HepG2 (cell line): Measurements from ENCODE around the gene CD300LF. TPM values are rescaled to one million over a fixed set of nuclear protein-coding genes. Genes with fewer than 3 reads are reported as not detected.

Source experiments
- MED13 ChIP-seq: sonication (generic); formaldehyde crosslinking; IDR thresholded peaks from 2 replicates; pipeline ENCODE4 v1.5.0; 2020; ENCODE audit warnings: missing genetic modification reagents
- SATB2 ChIP-seq: sonication (generic); formaldehyde crosslinking; IDR thresholded peaks from 2 replicates; pipeline ENCODE4 v1.5.0; 2020; ENCODE audit warnings: missing genetic modification reagents
- SOX13 ChIP-seq, 3 experiments: fragments of 450-650 bp in 1 of 3; sonication (generic) in 1 of 3; formaldehyde crosslinking in 1 of 3; IDR thresholded peaks in 2 of 3; conservative IDR thresholded peaks in 1 of 3; 2 replicates each; pipeline versions ENCODE4 v1.5.0 to v1.6.1; 2016 to 2020; ENCODE audit warnings: antibody characterized with exemption in 1 of 3, mild to moderate bottlenecking in 1 of 3, missing compliant biosample characterization in 1 of 3, missing genetic modification reagents in 1 of 3, moderate library complexity in 1 of 3
- TOPORS ChIP-seq: sonication (generic); formaldehyde crosslinking; IDR thresholded peaks from 2 replicates; pipeline ENCODE4 v1.8.0; 2023; ENCODE audit warnings: mild to moderate bottlenecking, missing genetic modification reagents
- ZFP36 ChIP-seq: fragments of 150-350 bp; IDR thresholded peaks from 2 replicates; pipeline ENCODE4 v1.6.1; 2018; ENCODE audit warnings: borderline replicate concordance, low read length, low read depth; ENCODE audit not compliant: partially characterized antibody
- ZNF142 ChIP-seq: sonication (generic); formaldehyde crosslinking; IDR thresholded peaks from 2 replicates; pipeline ENCODE4 v1.4.0; 2020; ENCODE audit warnings: missing genetic modification reagents
- ZNF34 ChIP-seq: sonication (generic); formaldehyde crosslinking; IDR thresholded peaks from 2 replicates; pipeline ENCODE4 v1.4.0; 2020; ENCODE audit warnings: mild to moderate bottlenecking, missing genetic modification reagents, borderline replicate concordance
- ZSCAN22 ChIP-seq: sonication (generic); formaldehyde crosslinking; IDR thresholded peaks from 2 replicates; pipeline ENCODE4 v1.4.0; 2020; ENCODE audit warnings: mild to moderate bottlenecking, missing genetic modification reagents
- ZZZ3 ChIP-seq: sonication (generic); formaldehyde crosslinking; IDR thresholded peaks from 2 replicates; pipeline ENCODE4 v1.4.0; 2020; ENCODE audit warnings: missing genetic modification reagents, mild to moderate bottlenecking, borderline replicate concordance
- polyA plus RNA-seq, 8 experiments: library from polyadenylated mRNA; depleted of rRNA in 3 of 8; stranded (reverse) in 7 of 8; unstranded in 1 of 8; fragments of >200 nt; fragmentation: Illumina TruSeq in 4 of 8; extraction: Trizol in 4 of 8; gene quantifications; 2 replicates each; pipeline versions ENCODE4 v1.2.1 to v1.2.3, GENCODE V29; 2011 to 2016; ENCODE audit warnings: low read depth in 4 of 8, missing spikeins in 1 of 8, mixed read lengths in 1 of 8; ENCODE audit not compliant: insufficient read depth in 1 of 8
- total RNA-seq, 5 experiments: library from RNA; depleted of rRNA; stranded (reverse); fragments of >200 nt; fragmentation: Illumina TruSeq; extraction: Trizol; gene quantifications; 2 replicates each; pipeline ENCODE4 v1.2.3, GENCODE V29; 2016; ENCODE audit warnings: low read depth in 1 of 5
- TF ChIP-seq, protein P1 (sequence below): sonication (generic); formaldehyde crosslinking; IDR thresholded peaks from 2 replicates; pipeline ENCODE4 v1.5.0; 2020; ENCODE audit warnings: missing genetic modification reagents
- TF ChIP-seq, protein P2 (sequence below): sonication (generic); formaldehyde crosslinking; IDR thresholded peaks from 2 replicates; pipeline ENCODE4 v1.5.0; 2020; ENCODE audit warnings: missing genetic modification reagents, mild to moderate bottlenecking, borderline replicate concordance
- TF ChIP-seq, protein P3 (sequence below): sonication (generic); formaldehyde crosslinking; IDR thresholded peaks from 2 replicates; pipeline ENCODE4 v1.8.1; 2023; ENCODE audit warnings: mild to moderate bottlenecking, missing genetic modification reagents
- TF ChIP-seq, protein P4 (sequence below): sonication (generic); formaldehyde crosslinking; IDR thresholded peaks from 2 replicates; pipeline ENCODE4 v1.5.1; 2020; ENCODE audit warnings: missing genetic modification reagents, mild to moderate bottlenecking, borderline replicate concordance

The CD300LF gene
- total and polyA plus RNA-seq, 2 of the 13 experiments (the other 11 are each of a cell fraction or from before 2014, with no cell fraction given) = not detected

DNA sequence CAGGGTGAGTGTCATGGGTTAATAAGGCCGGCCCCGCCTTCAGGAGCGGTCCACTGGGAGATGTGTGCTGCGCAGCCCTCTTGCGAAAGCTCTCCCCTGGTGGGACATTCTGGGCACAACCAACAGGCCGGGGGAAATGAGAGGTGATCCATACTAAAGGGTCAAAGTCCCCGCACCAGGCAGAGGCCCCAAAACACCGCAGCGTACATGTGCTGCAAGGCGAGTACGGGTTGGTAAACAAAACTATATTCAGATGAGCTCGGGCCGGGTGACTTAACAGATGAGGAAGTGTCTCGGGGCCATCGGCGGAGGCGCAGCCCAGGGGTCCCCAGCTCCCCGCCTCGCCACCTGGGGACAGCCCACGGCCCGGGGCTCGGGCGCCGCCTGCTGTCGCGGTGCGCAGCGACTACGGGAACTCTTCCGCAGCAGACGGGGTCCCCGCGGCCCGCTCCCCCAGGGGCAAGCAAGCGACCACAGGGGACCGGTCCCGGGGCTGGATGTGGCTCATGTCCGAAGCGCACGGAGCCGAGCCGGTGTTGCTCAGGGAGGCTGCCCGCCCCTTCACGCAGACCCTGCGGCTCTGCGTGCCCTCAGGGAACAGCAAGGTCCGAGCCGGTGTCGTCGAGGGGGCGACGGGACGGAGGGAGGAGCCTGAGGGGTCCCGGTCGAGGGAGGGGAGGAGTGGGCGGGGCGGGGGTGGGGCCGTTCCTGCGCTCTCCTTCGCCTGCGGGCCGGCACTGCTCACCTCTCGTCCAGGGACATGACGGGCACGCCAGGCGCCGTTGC lies 24.0 kb upstream of the CD300LF start, which contains the start of gene RAB37 (continued):
- TF ChIP-seq, protein P1, sequence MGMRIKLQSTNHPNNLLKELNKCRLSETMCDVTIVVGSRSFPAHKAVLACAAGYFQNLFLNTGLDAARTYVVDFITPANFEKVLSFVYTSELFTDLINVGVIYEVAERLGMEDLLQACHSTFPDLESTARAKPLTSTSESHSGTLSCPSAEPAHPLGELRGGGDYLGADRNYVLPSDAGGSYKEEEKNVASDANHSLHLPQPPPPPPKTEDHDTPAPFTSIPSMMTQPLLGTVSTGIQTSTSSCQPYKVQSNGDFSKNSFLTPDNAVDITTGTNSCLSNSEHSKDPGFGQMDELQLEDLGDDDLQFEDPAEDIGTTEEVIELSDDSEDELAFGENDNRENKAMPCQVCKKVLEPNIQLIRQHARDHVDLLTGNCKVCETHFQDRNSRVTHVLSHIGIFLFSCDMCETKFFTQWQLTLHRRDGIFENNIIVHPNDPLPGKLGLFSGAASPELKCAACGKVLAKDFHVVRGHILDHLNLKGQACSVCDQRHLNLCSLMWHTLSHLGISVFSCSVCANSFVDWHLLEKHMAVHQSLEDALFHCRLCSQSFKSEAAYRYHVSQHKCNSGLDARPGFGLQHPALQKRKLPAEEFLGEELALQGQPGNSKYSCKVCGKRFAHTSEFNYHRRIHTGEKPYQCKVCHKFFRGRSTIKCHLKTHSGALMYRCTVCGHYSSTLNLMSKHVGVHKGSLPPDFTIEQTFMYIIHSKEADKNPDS (CRISPR knock-in tag) = 0 out of 2 replicates have a peak, but pooled peaks have one; percentile 43
- TF ChIP-seq SOX13 (IDR thresholded peaks at IDR 0.05) = peak; percentile 41
- peak in 1 of 2 experiments; percentile 71; a peak in 2 of 4 replicates for TF ChIP-seq SOX13 (CRISPR knock-in tag; conservative IDR thresholded peaks at IDR 0.05 in 1 of 2, IDR thresholded peaks at IDR 0.05 in 1 of 2)
- no peak for TF ChIP-seq MED13 (CRISPR knock-in tag)
- TF ChIP-seq ZNF34 (CRISPR knock-in tag) = peak; percentile 89
- peak; percentile 65; the same call in 1 of the 2 replicates for TF ChIP-seq TOPORS (CRISPR knock-in tag)
- TF ChIP-seq ZZZ3 (CRISPR knock-in tag) = no peak; the same call in 1 of the 2 replicates
- TF ChIP-seq, protein P2, sequence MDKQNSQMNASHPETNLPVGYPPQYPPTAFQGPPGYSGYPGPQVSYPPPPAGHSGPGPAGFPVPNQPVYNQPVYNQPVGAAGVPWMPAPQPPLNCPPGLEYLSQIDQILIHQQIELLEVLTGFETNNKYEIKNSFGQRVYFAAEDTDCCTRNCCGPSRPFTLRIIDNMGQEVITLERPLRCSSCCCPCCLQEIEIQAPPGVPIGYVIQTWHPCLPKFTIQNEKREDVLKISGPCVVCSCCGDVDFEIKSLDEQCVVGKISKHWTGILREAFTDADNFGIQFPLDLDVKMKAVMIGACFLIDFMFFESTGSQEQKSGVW (CRISPR knock-in tag) = no peak
- TF ChIP-seq, protein P3, sequence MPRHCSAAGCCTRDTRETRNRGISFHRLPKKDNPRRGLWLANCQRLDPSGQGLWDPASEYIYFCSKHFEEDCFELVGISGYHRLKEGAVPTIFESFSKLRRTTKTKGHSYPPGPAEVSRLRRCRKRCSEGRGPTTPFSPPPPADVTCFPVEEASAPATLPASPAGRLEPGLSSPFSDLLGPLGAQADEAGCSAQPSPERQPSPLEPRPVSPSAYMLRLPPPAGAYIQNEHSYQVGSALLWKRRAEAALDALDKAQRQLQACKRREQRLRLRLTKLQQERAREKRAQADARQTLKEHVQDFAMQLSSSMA (CRISPR knock-in tag) = no peak
- TF ChIP-seq ZNF142 (CRISPR knock-in tag) = 0 out of 2 replicates have a peak, but pooled peaks have one; percentile 42
- TF ChIP-seq SATB2 (CRISPR knock-in tag) = no peak
- TF ChIP-seq ZSCAN22 (CRISPR knock-in tag) = no peak; the same call in 1 of the 2 replicates
- TF ChIP-seq, protein P4, sequence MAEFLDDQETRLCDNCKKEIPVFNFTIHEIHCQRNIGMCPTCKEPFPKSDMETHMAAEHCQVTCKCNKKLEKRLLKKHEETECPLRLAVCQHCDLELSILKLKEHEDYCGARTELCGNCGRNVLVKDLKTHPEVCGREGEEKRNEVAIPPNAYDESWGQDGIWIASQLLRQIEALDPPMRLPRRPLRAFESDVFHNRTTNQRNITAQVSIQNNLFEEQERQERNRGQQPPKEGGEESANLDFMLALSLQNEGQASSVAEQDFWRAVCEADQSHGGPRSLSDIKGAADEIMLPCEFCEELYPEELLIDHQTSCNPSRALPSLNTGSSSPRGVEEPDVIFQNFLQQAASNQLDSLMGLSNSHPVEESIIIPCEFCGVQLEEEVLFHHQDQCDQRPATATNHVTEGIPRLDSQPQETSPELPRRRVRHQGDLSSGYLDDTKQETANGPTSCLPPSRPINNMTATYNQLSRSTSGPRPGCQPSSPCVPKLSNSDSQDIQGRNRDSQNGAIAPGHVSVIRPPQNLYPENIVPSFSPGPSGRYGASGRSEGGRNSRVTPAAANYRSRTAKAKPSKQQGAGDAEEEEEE (CRISPR knock-in tag) = no peak
- no peak for TF ChIP-seq ZFP36
